Neuronal stem cell (in vitro differentiated cells): ENCODE measurements around the gene ACTL9.

ENCODE experiments used
- DNase-seq: peaks from one replicate; pipeline ENCODE4 v3.0.0-alpha.2; 2013; ENCODE audit warnings: low spot score
- H2AFZ ChIP-seq: one replicate; pipeline ENCODE4 v1.6.1; 2013; ENCODE audit warnings: mild to moderate bottlenecking, low read length, inconsistent platforms
- H2AK5ac ChIP-seq: 2 replicates; pipeline ENCODE4 v1.6.1; 2013; ENCODE audit warnings: low read depth, mild to moderate bottlenecking, inconsistent platforms, low read length, moderate library complexity, mixed read lengths
- H2BK120ac ChIP-seq: 2 replicates; pipeline ENCODE4 v1.6.1; 2013; ENCODE audit warnings: low read depth, mild to moderate bottlenecking, inconsistent platforms, low read length, moderate library complexity, mixed read lengths
- H2BK12ac ChIP-seq: one replicate; pipeline ENCODE4 v1.6.1; 2013; ENCODE audit warnings: low read length, inconsistent platforms
- H2BK15ac ChIP-seq: 2 replicates; pipeline ENCODE4 v1.6.1; 2013; ENCODE audit warnings: mild to moderate bottlenecking, low read length, inconsistent platforms, mixed read lengths
- H2BK5ac ChIP-seq: one replicate; pipeline ENCODE4 v1.6.1; 2013; ENCODE audit warnings: inconsistent platforms, mild to moderate bottlenecking, low read length, moderate library complexity
- H3K14ac ChIP-seq: one replicate; pipeline ENCODE4 v1.6.1; 2013; ENCODE audit warnings: low read length, inconsistent platforms
- H3K18ac ChIP-seq: 2 replicates; pipeline ENCODE4 v1.6.1; 2013; ENCODE audit warnings: low read length, inconsistent platforms
- H3K23ac ChIP-seq: 2 replicates; pipeline ENCODE4 v1.6.1; 2013; ENCODE audit warnings: low read depth, mild to moderate bottlenecking, mixed read lengths, low read length, inconsistent platforms; ENCODE audit not compliant: poor library complexity
- H3K27ac ChIP-seq: replicated peaks from 3 replicates; pipeline ENCODE4 v1.5.1; 2013; ENCODE audit warnings: low read length, inconsistent platforms
- H3K27me3 ChIP-seq, 3 experiments: 2 replicates each; pipeline ENCODE4 v1.6.1; 2013; ENCODE audit warnings: low read length in 3 of 3, mild to moderate bottlenecking in 2 of 3, inconsistent platforms in 1 of 3, low read depth in 1 of 3, mixed read lengths in 1 of 3, moderate library complexity in 1 of 3; ENCODE audit not compliant: control insufficient read depth in 3 of 3, insufficient read depth in 3 of 3
- H3K36me3 ChIP-seq, 2 donors: replicated peaks in 1 of 2; 2 replicates each; pipeline ENCODE4 v1.6.1; 2013; ENCODE audit warnings: low read length in 2 of 2; ENCODE audit not compliant: control insufficient read depth in 2 of 2, insufficient read depth in 2 of 2
- H3K4ac ChIP-seq: 2 replicates; pipeline ENCODE4 v1.6.1; 2013; ENCODE audit warnings: inconsistent platforms, mild to moderate bottlenecking, low read length, moderate library complexity
- H3K4me1 ChIP-seq, 2 donors: 1 replicate in 1 of 2; 2 replicates in 1 of 2; pipeline ENCODE4 v1.6.1; 2013; ENCODE audit warnings: low read length in 2 of 2, low read depth in 1 of 2; ENCODE audit not compliant: control insufficient read depth in 2 of 2, insufficient read depth in 1 of 2
- H3K4me2 ChIP-seq: one replicate; pipeline ENCODE4 v1.6.1; 2013; ENCODE audit warnings: mild to moderate bottlenecking, low read length, inconsistent platforms; ENCODE audit not compliant: insufficient read depth, poor library complexity, severe bottlenecking
- H3K4me3 ChIP-seq, 2 donors: 2 replicates each; pipeline ENCODE4 v1.5.1; 2013; ENCODE audit warnings: low read length in 2 of 2, mild to moderate bottlenecking in 2 of 2, inconsistent platforms in 1 of 2, moderate library complexity in 1 of 2
- H3K79me1 ChIP-seq: one replicate; pipeline ENCODE4 v1.6.1; 2013; ENCODE audit warnings: low read depth, mild to moderate bottlenecking, inconsistent platforms, low read length, moderate library complexity
- H3K9ac ChIP-seq: one replicate; pipeline ENCODE4 v1.6.1; 2013; ENCODE audit warnings: mild to moderate bottlenecking, low read depth, low read length, inconsistent platforms; ENCODE audit not compliant: poor library complexity
- H3K9me3 ChIP-seq, 2 donors: replicated peaks in 1 of 2; 2 replicates each; pipeline versions ENCODE3 to v1.6.1; 2013; ENCODE audit warnings: low read length in 2 of 2, mild to moderate bottlenecking in 2 of 2, inconsistent platforms in 1 of 2, low read depth in 1 of 2, mixed read lengths in 1 of 2, moderate library complexity in 1 of 2; ENCODE audit not compliant: control insufficient read depth in 2 of 2, insufficient read depth in 1 of 2
- H4K8ac ChIP-seq: one replicate; pipeline ENCODE4 v1.6.1; 2013; ENCODE audit warnings: low read depth, mild to moderate bottlenecking, inconsistent platforms, low read length, moderate library complexity
- H4K91ac ChIP-seq: one replicate; pipeline ENCODE4 v1.6.1; 2013; ENCODE audit warnings: low read length, low read depth, mild to moderate bottlenecking, inconsistent platforms; ENCODE audit not compliant: poor library complexity
- WGBS, 2 donors: extraction: QIAGEN DNeasy Blood & Tissue Kit; methylation state at CpG; one replicate each; pipeline ENCODE4 v1.1.7; 2013; ENCODE audit warnings: missing lambda C conversion rate in 2 of 2, mixed read lengths in 1 of 2; ENCODE audit not compliant: insufficient read length in 2 of 2, insufficient replicate concordance in 1 of 2; ENCODE audit errors: extremely low coverage in 2 of 2; 5-methylcytosine and 5-hydroxymethylcytosine counted together

ACTL9 gene

GRCh38 chr19:8675066-8675465 lies 23.5 kb downstream of the ACTL9 start:
- Histone ChIP-seq H2BK15ac (no peak overlapping the region), H2AFZ (no peak overlapping the region), H4K91ac (no peak overlapping the region), H2BK12ac (no peak overlapping the region), H3K4me3 (no peak overlapping the region), H2BK120ac (no peak overlapping the region), H3K27me3 (no peaks in the 10 kb centered on the region), H3K4me1 (no peaks in the 10 kb centered on the region), H3K9me3 (peaks cover 0 to 6% of the 10 kb centered on the region in 2 donors), H3K23ac (no peak overlapping the region), H3K14ac (no peak overlapping the region), H3K9ac (no peak overlapping the region), H2AK5ac (no peak overlapping the region), H4K8ac (no peak overlapping the region), H3K18ac (no peak overlapping the region), H2BK5ac (no peak overlapping the region), H3K4me2 (no peak overlapping the region), H3K36me3 (no peaks in the 10 kb centered on the region), H3K27ac (no peak overlapping the region), H3K4ac (no peak overlapping the region), H3K79me1 (no peaks in the 10 kb centered on the region)
- WGBS, 2 donors: no CpG with 5 or more reads among the region's 3 CpGs
- no peak for DNase-seq

GRCh38 chr19:8673276-8673891 lies 25.2 kb downstream of the ACTL9 start:
- Histone ChIP-seq H2AFZ (no peak overlapping the region), H4K91ac (no peak overlapping the region), H4K8ac (no peak overlapping the region), H3K9ac (no peak overlapping the region), H3K9me3 (peaks cover 0 to 2% of the 10 kb centered on the region in 2 donors), H3K18ac (no peak overlapping the region), H3K79me1 (no peaks in the 10 kb centered on the region), H2BK5ac (no peak overlapping the region), H3K27ac (no peak overlapping the region), H3K4ac (no peak overlapping the region), H3K36me3 (no peaks in the 10 kb centered on the region), H3K4me2 (no peak overlapping the region), H3K4me3 (no peak overlapping the region), H2BK120ac (no peak overlapping the region), H3K23ac (no peak overlapping the region), H3K27me3 (peaks cover 0 to 3% (median 0%) of the 10 kb centered on the region in 3 experiments), H2BK15ac (no peak overlapping the region), H3K4me1 (no peaks in the 10 kb centered on the region), H3K14ac (no peak overlapping the region), H2BK12ac (no peak overlapping the region), H2AK5ac (no peak overlapping the region)
- no CpG with 5 or more reads among the region's 6 CpGs for WGBS, 2 donors
- DNase-seq: no peak

- H2BK5ac ChIP-seq: no peak overlapping the region
- H3K36me3 ChIP-seq: no peaks in the 10 kb centered on the region
- H3K27ac ChIP-seq: no peak overlapping the region
- no peaks in the 10 kb centered on the region for H3K4me1 ChIP-seq
- H3K79me1 ChIP-seq: no peaks in the 10 kb centered on the region
- no peak overlapping the region for H2BK120ac ChIP-seq
- H3K4ac ChIP-seq: no peak overlapping the region
- no peak overlapping the region for H2AFZ ChIP-seq
- DNase-seq: no peak
- no peak overlapping the region for H3K4me2 ChIP-seq
- no peak overlapping the region for H3K23ac ChIP-seq
- H3K18ac ChIP-seq: no peak overlapping the region
- H2BK15ac ChIP-seq: no peak overlapping the region
- H4K8ac ChIP-seq: no peak overlapping the region
- H3K9ac ChIP-seq: no peak overlapping the region
- peaks cover 0 to 3% (median 2%) of the 10 kb centered on the region in 3 experiments for H3K27me3 ChIP-seq
- H2AK5ac ChIP-seq: no peak overlapping the region
- H3K4me3 ChIP-seq: no peak overlapping the region
- H2BK12ac ChIP-seq: no peak overlapping the region
- no peaks in the 10 kb centered on the region for H3K9me3 ChIP-seq
- H4K91ac ChIP-seq: no peak overlapping the region
- no CpG with 5 or more reads among the region's 9 CpGs for WGBS, 2 donors
- H3K14ac ChIP-seq: no peak overlapping the region
Observed at GRCh38 chr19:8666814-8667405, 31.7 kb downstream of the ACTL9 start.

- no CpG with 5 or more reads among the region's 3 CpGs for WGBS, 2 donors
- no peak overlapping the region for H3K4me3 ChIP-seq
Observed at GRCh38 chr19:8665468-8666213, 33.0 kb downstream of the ACTL9 start.

More at GRCh38 chr19:8665468-8666213, 33.0 kb downstream of the ACTL9 start:
- Histone ChIP-seq H4K8ac (no peak overlapping the region), H2AFZ (no peak overlapping the region), H3K9me3 (no peaks in the 10 kb centered on the region), H3K27ac (no peak overlapping the region), H3K4me2 (no peak overlapping the region), H2BK5ac (no peak overlapping the region), H2BK15ac (no peak overlapping the region), H3K14ac (no peak overlapping the region), H3K23ac (no peak overlapping the region), H2AK5ac (no peak overlapping the region), H3K18ac (no peak overlapping the region), H3K4me1 (no peaks in the 10 kb centered on the region), H3K4ac (no peak overlapping the region), H3K79me1 (no peaks in the 10 kb centered on the region), H4K91ac (no peak overlapping the region), H3K36me3 (no peaks in the 10 kb centered on the region), H3K9ac (no peak overlapping the region), H2BK12ac (no peak overlapping the region), H3K27me3 (peaks cover 0 to 3% (median 2%) of the 10 kb centered on the region in 3 experiments), H2BK120ac (no peak overlapping the region)
- no peak for DNase-seq
